ENCODE results near the gene ATF1. TPM values are rescaled to one million over a fixed set of nuclear protein-coding genes. Genes with fewer than 3 reads are reported as not detected.

The ATF1 gene
- total RNA-seq (2014; rRNA removed; shearing (Covaris generic)) = 19.8 and 24.6 TPM in 2 replicates

- DNase-seq (ENCODE audit: low read depth) = peak; percentile 86
Measured at GRCh38 chr12:50763639-50764285, at the start of gene ATF1. Gene ATF1 (plus strand): TSS chr12:50764101. CDS start chr12:50780146, 16,045 bp downstream.

GRCh38 chr12:50715174-50715573 lies 48.7 kb upstream of the ATF1 start:
- DNase-seq (ENCODE audit: low read depth) = no peak

GRCh38 chr12:50718760-50719159 lies 45.1 kb upstream of the ATF1 start:
- no peak for DNase-seq (ENCODE audit: low read depth)

GRCh38 chr12:50720085-50720484 lies 43.8 kb upstream of the ATF1 start:
- DNase-seq (ENCODE audit: low read depth) = no peak

- no peak for DNase-seq (ENCODE audit: low read depth)
Measured at GRCh38 chr12:50720501-50720900, 43.4 kb upstream of the ATF1 start.

- DNase-seq (ENCODE audit: low read depth) = no peak
Measured at GRCh38 chr12:50723865-50724264, 40.0 kb upstream of the ATF1 start.

GRCh38 chr12:50725011-50725942 lies 38.6 kb upstream of the ATF1 start:
- DNase-seq (ENCODE audit: low read depth) = no peak

GRCh38 chr12:50727466-50727865 lies 36.4 kb upstream of the ATF1 start:
- DNase-seq (ENCODE audit: low read depth) = no peak

GRCh38 chr12:50728417-50728816 lies 35.5 kb upstream of the ATF1 start:
- no peak for DNase-seq (ENCODE audit: low read depth)

- no peak for DNase-seq (ENCODE audit: low read depth)
Measured at GRCh38 chr12:50728841-50729240, 35.1 kb upstream of the ATF1 start.

GRCh38 chr12:50732591-50732990 lies 31.3 kb upstream of the ATF1 start:
- peak; percentile 83 for DNase-seq (ENCODE audit: low read depth)

GRCh38 chr12:50733706-50734105 lies 30.2 kb upstream of the ATF1 start:
- no peak for DNase-seq (ENCODE audit: low read depth)

GRCh38 chr12:50734409-50735263 lies 29.3 kb upstream of the ATF1 start:
- peak; percentile 38 for DNase-seq (ENCODE audit: low read depth)

GRCh38 chr12:50739611-50740010 lies 24.3 kb upstream of the ATF1 start:
- peak; percentile 48 for DNase-seq (ENCODE audit: low read depth)

GRCh38 chr12:50740307-50740706 lies 23.6 kb upstream of the ATF1 start:
- DNase-seq (ENCODE audit: low read depth) = peak; percentile 5

GRCh38 chr12:50742776-50743175 lies 21.1 kb upstream of the ATF1 start:
- DNase-seq (ENCODE audit: low read depth) = no peak

GRCh38 chr12:50745861-50746260 lies 18.0 kb upstream of the ATF1 start:
- DNase-seq (ENCODE audit: low read depth) = no peak

GRCh38 chr12:50746431-50746830 lies 17.5 kb upstream of the ATF1 start:
- no peak for DNase-seq (ENCODE audit: low read depth)

- no peak for DNase-seq (ENCODE audit: low read depth)
Measured at GRCh38 chr12:50747817-50748216, 16.1 kb upstream of the ATF1 start.

GRCh38 chr12:50749459-50749882 lies 14.4 kb upstream of the ATF1 start:
- no peak for DNase-seq (ENCODE audit: low read depth)

- no peak for DNase-seq (ENCODE audit: low read depth)
Measured at GRCh38 chr12:50750366-50750765, 13.5 kb upstream of the ATF1 start.

Data from RPMI7951 (cell line).